B cell (primary cell): Measurements from ENCODE around the gene CDK6.

Source experiments
- CTCF ChIP-seq: fragments of 200-600 bp; IDR thresholded peaks from one replicate; pipeline ENCODE4 v1.8.0; 2022; ENCODE audit warnings: antibody characterized with exemption, mild to moderate bottlenecking
- EZH2 ChIP-seq: IDR thresholded peaks from 2 replicates; pipeline ENCODE4 v1.6.1; 2012; ENCODE audit warnings: borderline replicate concordance, low read depth, mild to moderate bottlenecking, moderate library complexity, low read length; ENCODE audit not compliant: insufficient read depth, poor library complexity, severe bottlenecking

- TF ChIP-seq CTCF (no peak), EZH2 (no peak)
These were observed 107.2 kb downstream of the CDK6 start for GRCh38 chr7:92729172-92729571.
